ENCODE measurements around the gene ZFYVE28. TPM values are rescaled to one million over a fixed set of nuclear protein-coding genes. Genes with fewer than 3 reads are reported as not detected.

The ZFYVE28 gene
- total RNA-seq, 4 donors from 2014 or later = 8.9 to 19.1 (median 16.4) TPM

DNA sequence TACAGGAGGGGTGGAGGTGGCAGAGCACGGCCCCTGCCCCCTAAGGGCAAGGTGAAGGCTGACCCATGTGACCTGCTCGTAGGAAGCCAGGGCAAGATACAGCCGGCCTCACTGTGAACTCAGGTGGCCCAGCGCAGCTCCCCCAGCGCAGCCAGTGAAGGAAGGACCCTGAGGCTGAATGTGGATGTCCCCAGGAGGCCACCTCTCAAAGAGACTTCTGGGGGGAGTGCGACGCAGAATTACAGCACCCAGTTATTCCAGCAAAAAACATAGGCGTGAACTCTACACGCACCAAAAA, 52.6 kb downstream of the ZFYVE28 start:
- WGBS, 2 donors = 81% methylated on average over 8 to 9 of the region's 9 CpGs
- H3K4me3 ChIP-seq (replicated peaks in 1 of 3) = no peak overlapping the region
- no peaks in the 10 kb centered on the region for H3K9me3 ChIP-seq
- H3K36me3 ChIP-seq = no peaks in the 10 kb centered on the region
- H3K4me1 ChIP-seq = peaks cover 16 to 21% of the 10 kb centered on the region in 2 donors
- no peaks in the 10 kb centered on the region for H3K27me3 ChIP-seq
- H3K27ac ChIP-seq = no peak overlapping the region
- DNase-seq = no peak
- intact Hi-C loops (cut with DNase I) = no loop called here
- TF ChIP-seq, protein P1, sequence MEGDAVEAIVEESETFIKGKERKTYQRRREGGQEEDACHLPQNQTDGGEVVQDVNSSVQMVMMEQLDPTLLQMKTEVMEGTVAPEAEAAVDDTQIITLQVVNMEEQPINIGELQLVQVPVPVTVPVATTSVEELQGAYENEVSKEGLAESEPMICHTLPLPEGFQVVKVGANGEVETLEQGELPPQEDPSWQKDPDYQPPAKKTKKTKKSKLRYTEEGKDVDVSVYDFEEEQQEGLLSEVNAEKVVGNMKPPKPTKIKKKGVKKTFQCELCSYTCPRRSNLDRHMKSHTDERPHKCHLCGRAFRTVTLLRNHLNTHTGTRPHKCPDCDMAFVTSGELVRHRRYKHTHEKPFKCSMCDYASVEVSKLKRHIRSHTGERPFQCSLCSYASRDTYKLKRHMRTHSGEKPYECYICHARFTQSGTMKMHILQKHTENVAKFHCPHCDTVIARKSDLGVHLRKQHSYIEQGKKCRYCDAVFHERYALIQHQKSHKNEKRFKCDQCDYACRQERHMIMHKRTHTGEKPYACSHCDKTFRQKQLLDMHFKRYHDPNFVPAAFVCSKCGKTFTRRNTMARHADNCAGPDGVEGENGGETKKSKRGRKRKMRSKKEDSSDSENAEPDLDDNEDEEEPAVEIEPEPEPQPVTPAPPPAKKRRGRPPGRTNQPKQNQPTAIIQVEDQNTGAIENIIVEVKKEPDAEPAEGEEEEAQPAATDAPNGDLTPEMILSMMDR (IDR thresholded peaks at IDR 0.05) = no peak
- no peak for TF ChIP-seq POLR2A (IDR thresholded peaks at IDR 0.05)

DNA sequence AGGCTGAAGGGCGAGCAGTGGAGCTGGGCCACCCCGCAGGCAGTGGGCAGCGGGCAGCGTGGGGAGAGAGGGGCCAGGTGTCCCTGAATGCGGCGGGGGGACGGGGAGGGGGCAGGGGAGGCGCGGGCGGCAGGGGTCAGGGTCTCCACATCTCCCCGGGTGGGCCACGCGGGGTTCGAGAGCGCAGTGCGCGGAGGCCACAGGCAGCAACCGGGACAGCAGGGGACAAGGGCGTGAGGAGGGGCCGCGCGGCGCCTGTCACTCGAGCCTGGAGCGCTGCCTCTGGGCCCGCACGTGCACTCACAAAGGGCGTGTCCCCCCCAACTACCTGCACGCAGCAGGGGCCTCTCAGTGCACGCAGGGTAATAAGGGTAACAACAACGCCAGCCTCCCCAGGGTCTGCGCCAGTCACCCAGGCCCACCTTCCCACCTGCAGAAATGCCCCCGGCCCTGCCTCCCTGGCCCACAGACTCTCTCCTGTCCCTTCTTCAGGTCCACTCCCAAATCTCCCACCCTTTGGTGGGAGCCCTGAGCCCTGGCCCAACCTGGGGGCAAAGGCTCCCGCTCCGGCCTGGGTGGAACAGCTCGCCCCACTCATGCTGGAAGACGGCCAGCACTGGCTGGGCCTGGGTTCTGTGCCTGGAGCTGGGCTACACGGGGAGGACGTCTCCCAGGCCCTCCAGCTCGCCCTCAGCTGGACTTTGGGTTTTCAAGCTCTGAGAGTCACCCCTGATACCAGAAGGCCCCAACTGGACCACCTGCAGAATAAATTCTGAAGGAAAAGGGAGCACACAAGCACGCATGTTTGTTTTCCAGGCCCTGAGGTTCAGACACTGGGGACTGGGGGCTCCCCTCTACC, 53.2 kb downstream of the ZFYVE28 start:
- Histone ChIP-seq H3K9me3 (no peaks in the 10 kb centered on the region), H3K27ac (no peak overlapping the region), H3K27me3 (no peaks in the 10 kb centered on the region), H3K4me3 (replicated peaks in 1 of 3) (peak overlapping the region in 2 of 3 donors; percentile 33 to 39), H3K36me3 (no peaks in the 10 kb centered on the region), H3K4me1 (peaks cover 16 to 21% of the 10 kb centered on the region in 2 donors)
- TF ChIP-seq, protein P1 (IDR thresholded peaks at IDR 0.05) = no peak
- no peak for TF ChIP-seq POLR2A (IDR thresholded peaks at IDR 0.05)
- DNase-seq = peak in 1 of 2 donors; percentile 11
- intact Hi-C loops (cut with DNase I) = no loop called here
- WGBS, 2 donors = 57 to 77% methylated on average over 13 to 23 of the region's 41 CpGs

DNA sequence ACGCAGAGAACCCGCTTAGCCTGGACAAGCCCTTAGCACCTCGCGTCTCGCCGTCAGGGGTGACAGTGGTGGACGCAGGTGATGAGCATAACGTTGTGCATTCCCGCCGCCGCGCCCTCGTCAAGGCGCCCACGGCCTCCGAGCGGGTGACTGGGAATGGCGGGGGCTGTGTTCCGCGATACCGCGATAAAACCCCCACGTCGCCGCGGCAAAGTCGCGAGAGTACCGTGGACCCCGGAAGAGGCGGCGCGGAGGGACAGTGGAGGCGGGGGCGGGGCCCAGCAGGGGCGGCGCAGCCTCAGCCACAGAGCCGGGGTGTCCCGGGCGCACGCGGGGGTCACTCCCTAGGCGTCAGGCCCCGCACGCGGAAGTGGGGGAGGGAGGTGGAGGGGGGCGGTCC, 53.8 kb downstream of the ZFYVE28 start:
- peak overlapping the region in 2 of 3 donors; percentile 33 to 39 for H3K4me3 ChIP-seq (replicated peaks in 1 of 3)
- no peaks in the 10 kb centered on the region for H3K9me3 ChIP-seq
- 31 to 35% methylated on average over 15 to 40 of the region's 47 CpGs for WGBS, 2 donors
- H3K27ac ChIP-seq = no peak overlapping the region
- intact Hi-C loops (cut with DNase I) = no loop called here
- H3K36me3 ChIP-seq = no peaks in the 10 kb centered on the region
- peaks cover 16 to 21% of the 10 kb centered on the region in 2 donors for H3K4me1 ChIP-seq
- no peaks in the 10 kb centered on the region for H3K27me3 ChIP-seq
- TF ChIP-seq POLR2A (IDR thresholded peaks at IDR 0.05) = peak in 1 of 2 donors; percentile 24
- TF ChIP-seq, protein P1 (IDR thresholded peaks at IDR 0.05) = no peak
- peak; percentile 42 to 50 for DNase-seq

DNA sequence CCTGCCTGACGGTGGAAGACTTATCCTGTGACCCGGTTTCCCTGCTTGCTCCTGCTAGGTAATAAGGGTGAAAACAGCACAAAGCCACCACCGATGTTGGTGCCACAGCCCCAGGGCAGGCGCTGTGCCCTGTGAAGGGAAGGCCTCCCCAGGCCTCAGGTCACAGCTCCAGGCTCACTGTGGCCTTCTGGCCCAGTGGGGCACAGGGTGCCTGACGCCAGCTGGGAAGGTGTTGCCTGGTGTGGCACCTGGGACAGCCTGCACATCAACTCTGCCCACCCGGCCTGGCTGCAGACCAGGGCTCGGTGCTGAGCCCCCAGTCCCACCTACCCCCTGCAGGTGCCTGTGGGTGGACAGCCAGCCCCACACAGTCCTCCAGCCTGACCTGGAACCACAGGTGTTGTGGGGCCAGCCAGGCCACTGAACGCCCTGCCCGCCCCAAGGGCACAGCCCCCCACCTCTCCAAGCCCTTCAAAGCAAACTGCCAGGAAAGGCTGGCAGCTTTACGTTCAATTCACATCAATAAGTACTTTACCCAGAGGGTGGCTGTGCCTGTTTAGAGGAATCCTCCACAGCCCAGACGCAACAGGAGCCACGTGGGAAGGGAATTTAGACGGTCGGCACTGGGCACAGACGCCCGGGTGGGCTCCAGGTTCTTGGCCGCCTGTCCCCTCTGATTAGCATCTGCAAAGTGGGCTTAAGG, 54.3 kb downstream of the ZFYVE28 start:
- intact Hi-C loops (cut with DNase I) = no loop called here
- Histone ChIP-seq H3K36me3 (no peaks in the 10 kb centered on the region), H3K27ac (no peak overlapping the region), H3K9me3 (no peaks in the 10 kb centered on the region), H3K4me1 (peaks cover 16 to 21% of the 10 kb centered on the region in 2 donors), H3K4me3 (replicated peaks in 1 of 3) (peak overlapping the region in 2 of 3 donors; percentile 33 to 39), H3K27me3 (no peaks in the 10 kb centered on the region)
- TF ChIP-seq POLR2A (IDR thresholded peaks at IDR 0.05) = no peak
- TF ChIP-seq, protein P1 (IDR thresholded peaks at IDR 0.05) = no peak
- no peak for DNase-seq
- WGBS, 2 donors = 70 to 80% methylated on average over 8 to 15 of the region's 17 CpGs
